K562 (cell line): ENCODE results near the gene JUN. TPM values are rescaled to one million over a fixed set of nuclear protein-coding genes. Genes with fewer than 3 reads are reported as not detected.

Experiments
- ARID4B ChIP-seq: sonication (generic); formaldehyde crosslinking; IDR thresholded peaks from 2 replicates; pipeline ENCODE4 v1.8.0; 2022; ENCODE audit warnings: mild to moderate bottlenecking, missing genetic modification reagents
- CEBPG ChIP-seq, 3 experiments: fragments of 200-800 bp in 1 of 3; sonication (Bioruptor generic) in 1 of 3; sonication (generic) in 1 of 3; formaldehyde crosslinking in 1 of 3; IDR thresholded peaks in 2 of 3; conservative IDR thresholded peaks in 1 of 3; 2 replicates each; pipeline versions ENCODE4 v1.6.1 to v1.8.0; 2016 to 2022; ENCODE audit warnings: missing compliant biosample characterization in 2 of 3, missing genetic modification characterization in 2 of 3, mild to moderate bottlenecking in 1 of 3, missing genetic modification reagents in 1 of 3
- E2F5 ChIP-seq: sonication (generic); formaldehyde crosslinking; IDR thresholded peaks from 2 replicates; pipeline ENCODE4 v1.8.0; 2022; ENCODE audit warnings: mild to moderate bottlenecking, missing genetic modification reagents
- ESRRA ChIP-seq: fragments of 450-650 bp; IDR thresholded peaks from 2 replicates; pipeline ENCODE4 v1.6.1; 2014; ENCODE audit warnings: low read depth, mild to moderate bottlenecking, moderate library complexity, borderline replicate concordance
- FOS ChIP-seq: IDR thresholded peaks from 3 replicates; pipeline ENCODE4 v1.6.1; 2011; ENCODE audit not compliant: insufficient read length; ENCODE audit errors: extremely low read depth
- HCFC1 ChIP-seq: IDR thresholded peaks from 2 replicates; pipeline ENCODE4 v1.6.1; 2012; ENCODE audit warnings: low read depth, low read length, improper control_type of control experiment
- HMG20A ChIP-seq: fragments of 450-650 bp; formaldehyde crosslinking; conservative IDR thresholded peaks from 2 replicates; pipeline ENCODE4 v1.4.0; 2020; ENCODE audit warnings: mild to moderate bottlenecking, mixed read lengths
- HMGN3 ChIP-seq: IDR thresholded peaks from 2 replicates; pipeline ENCODE4 v1.6.1; 2011; ENCODE audit warnings: borderline replicate concordance, low read depth, mild to moderate bottlenecking, mixed read lengths, low read length; ENCODE audit not compliant: insufficient read length; ENCODE audit errors: extremely low read depth
- HNRNPLL ChIP-seq: fragments of 200-400 bp; formaldehyde crosslinking; IDR thresholded peaks from 2 replicates; pipeline ENCODE4 v1.6.1; 2017; ENCODE audit warnings: low read length, low read depth, mild to moderate bottlenecking; ENCODE audit not compliant: poor library complexity, severe bottlenecking
- MAFK ChIP-seq: IDR thresholded peaks from 2 replicates; pipeline ENCODE4 v1.6.1; 2011; ENCODE audit warnings: low read length, improper control_type of control experiment
- PHF20 ChIP-seq: fragments of 450-650 bp; IDR thresholded peaks from 2 replicates; pipeline ENCODE4 v1.6.1; 2018; ENCODE audit not compliant: partially characterized antibody
- TEAD1 ChIP-seq, 2 experiments: fragments of 450-650 bp in 1 of 2; sonication (generic) in 1 of 2; formaldehyde crosslinking; IDR thresholded peaks; 2 replicates each; pipeline versions ENCODE4 v1.4.0 to v1.8.0; 2020 to 2022; ENCODE audit warnings: mild to moderate bottlenecking in 2 of 2, missing genetic modification reagents in 1 of 2
- THRAP3 ChIP-seq: fragments of 450-650 bp; IDR thresholded peaks from 2 replicates; pipeline ENCODE4 v1.6.1; 2016; ENCODE audit warnings: mild to moderate bottlenecking, inconsistent platforms, borderline replicate concordance
- XRCC5 ChIP-seq: fragments of 200-400 bp; formaldehyde crosslinking; IDR thresholded peaks from 2 replicates; pipeline ENCODE4 v1.6.1; 2017; ENCODE audit warnings: low read depth, mild to moderate bottlenecking, low read length
- ZNF239 ChIP-seq: fragments of 250-450 bp; sonication (Bioruptor Pico); IDR thresholded peaks from 2 replicates; pipeline ENCODE4 v1.4.0; 2020; ENCODE audit warnings: mild to moderate bottlenecking
- ZNF280B ChIP-seq: fragments of 250-450 bp; sonication (Bioruptor Pico); IDR thresholded peaks from 2 replicates; pipeline ENCODE4 v1.5.1; 2021; ENCODE audit warnings: mild to moderate bottlenecking
- ZNF445 ChIP-seq: fragments of 250-450 bp; sonication (Bioruptor Pico); IDR thresholded peaks from 2 replicates; pipeline ENCODE4 v1.4.0; 2020; ENCODE audit warnings: low read depth, mild to moderate bottlenecking, moderate library complexity
- ZNF511 ChIP-seq: sonication (generic); formaldehyde crosslinking; IDR thresholded peaks from 2 replicates; pipeline ENCODE4 v1.8.0; 2022; ENCODE audit warnings: mild to moderate bottlenecking, missing genetic modification reagents
- polyA plus RNA-seq, 8 experiments: library from polyadenylated mRNA; depleted of rRNA in 4 of 8; stranded (reverse) in 5 of 8; unstranded in 3 of 8; fragments of >200 nt; fragmentation: Nextera tagmentation in 2 of 8; fragmentation: Illumina TruSeq in 1 of 8; extraction: Ambion mirVana in 2 of 8; extraction: Trizol in 1 of 8; gene quantifications; 2 replicates each; pipeline versions ENCODE4 v1.2.1 to v1.2.3, GENCODE V29; 2011 to 2014; ENCODE audit warnings: inconsistent platforms in 1 of 8, missing spikeins in 1 of 8
- total RNA-seq, 7 experiments: library from RNA; depleted of rRNA in 6 of 7; stranded (reverse); fragments of >200 nt in 6 of 7; fragmentation: Illumina TruSeq in 2 of 7; extraction: Trizol in 2 of 7; gene quantifications; 2 replicates each; pipeline versions ENCODE4 v1.2.1 to v1.2.3, GENCODE V29; 2011 to 2021; ENCODE audit warnings: low replicate concordance in 1 of 7

Gene JUN
- total and polyA plus RNA-seq, 9 of the 15 experiments (the other 6 are each of a cell fraction or from before 2014, with no cell fraction given) = 0.32 to 23.4 (median 4.0) TPM

- TF ChIP-seq ARID4B (0 out of 2 replicates have a peak, but pooled peaks have one; percentile 31), HMG20A (CRISPR knock-in tag) (no peak), CEBPG (CRISPR knock-in tag; IDR thresholded peaks at IDR 0.05) (no peak), CEBPG (tag; conservative IDR thresholded peaks at IDR 0.05 in 1 of 2, IDR thresholded peaks at IDR 0.05 in 1 of 2) (no peak), HCFC1 (peak; percentile 44; the same call in 1 of the 2 replicates), FOS (no peak), PHF20 (no peak), HNRNPLL (peak; percentile 97), MAFK (no peak; the same call in 1 of the 2 replicates), ZNF280B (CRISPR knock-in tag) (no peak), TEAD1 (CRISPR knock-in tag; IDR thresholded peaks at IDR 0.05) (peak in 1 of 2 experiments; percentile 12; a peak in 1 of 4 replicates), ESRRA (peak; percentile 91; the same call in 1 of the 2 replicates), ZNF239 (no peak), THRAP3 (no peak), ZNF511 (CRISPR knock-in tag) (no peak; the same call in 1 of the 2 replicates), E2F5 (CRISPR knock-in tag) (no peak), HMGN3 (peak; percentile 99), ZNF445 (no peak), XRCC5 (no peak)
These were observed 31.3 kb upstream of the JUN start (continued) for GRCh38 chr1:58815069-58815685.
